Prostate gland (tissue), 2 donors: ENCODE data around the gene NLRP2B.

Experiments used
- CTCF ChIP-seq, 4 experiments: fragments of 200-600 bp in 2 of 4; fragments of 450-650 bp in 2 of 4; sonication (generic) in 2 of 4; IDR thresholded peaks; 1 replicate in 3 of 4; 2 replicates in 1 of 4; pipeline ENCODE4 v1.5.1; 2016 to 2019; ENCODE audit warnings: antibody characterized with exemption in 4 of 4, mild to moderate bottlenecking in 2 of 4, moderate library complexity in 2 of 4
- POLR2A ChIP-seq: fragments of 450-650 bp; IDR thresholded peaks from one replicate; pipeline ENCODE4 v1.6.1; 2016; ENCODE audit warnings: antibody characterized with exemption, mild to moderate bottlenecking

GRCh38 chrX:57655065-57655464, 25.0 kb downstream of the NLRP2B start:
- TF ChIP-seq POLR2A = no peak
- no peak for TF ChIP-seq CTCF (IDR thresholded peaks at IDR 0.05)
